Bone marrow (tissue), 2 donors: ENCODE measurements around the gene PALLD.
"Not testable (repeated sequence)": the region's sequence is repeated elsewhere in the genome, so short reads cannot be mapped to it uniquely, and the experiment has no call there.

Experiments used
- DNase-seq, 2 donors: peaks; one replicate each; lab custom pipeline; 2025; lab: John Stamatoyannopoulos, UW

The PALLD gene

GRCh38 chr4:168908093-168908492 is 411.2 kb downstream of the PALLD start:
- DNase-seq, result no peak

GRCh38 chr4:168908851-168909273 is 412.0 kb downstream of the PALLD start:
- no peak for DNase-seq

GRCh38 chr4:168914095-168914494 is 417.2 kb downstream of the PALLD start:
- no peak for DNase-seq

DNA sequence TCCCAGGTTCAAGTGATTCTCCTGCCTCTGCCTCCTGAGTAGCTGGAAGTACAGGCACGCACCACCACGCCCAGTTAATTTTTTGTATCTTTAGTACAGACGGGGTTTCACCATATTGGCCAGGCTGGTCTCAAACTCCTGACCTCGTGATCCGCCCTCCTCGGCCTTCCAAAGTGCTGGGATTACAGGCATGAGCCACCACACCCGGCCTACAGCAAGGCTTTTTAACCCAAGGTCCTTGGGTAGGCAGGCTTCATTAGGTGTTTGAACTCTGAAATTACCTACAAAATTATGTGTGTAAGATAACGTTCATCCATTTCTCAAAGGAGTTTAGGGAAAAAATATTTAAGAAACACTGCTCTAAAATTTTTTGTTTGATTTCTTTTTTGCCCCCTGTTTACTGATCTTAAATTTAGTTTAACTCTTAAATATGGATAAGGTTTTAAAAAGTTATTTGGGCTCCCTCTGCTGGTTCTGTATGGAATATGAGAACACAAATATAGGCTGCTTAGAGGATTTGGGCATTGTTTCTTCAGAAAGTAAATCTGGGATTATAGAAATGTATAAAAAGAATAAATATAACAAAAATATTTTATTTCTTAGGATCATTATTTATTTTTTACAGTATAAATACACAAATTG is 420.4 kb downstream of the PALLD start:
- peak in 1 of 2 donors; percentile 25 for DNase-seq

DNA sequence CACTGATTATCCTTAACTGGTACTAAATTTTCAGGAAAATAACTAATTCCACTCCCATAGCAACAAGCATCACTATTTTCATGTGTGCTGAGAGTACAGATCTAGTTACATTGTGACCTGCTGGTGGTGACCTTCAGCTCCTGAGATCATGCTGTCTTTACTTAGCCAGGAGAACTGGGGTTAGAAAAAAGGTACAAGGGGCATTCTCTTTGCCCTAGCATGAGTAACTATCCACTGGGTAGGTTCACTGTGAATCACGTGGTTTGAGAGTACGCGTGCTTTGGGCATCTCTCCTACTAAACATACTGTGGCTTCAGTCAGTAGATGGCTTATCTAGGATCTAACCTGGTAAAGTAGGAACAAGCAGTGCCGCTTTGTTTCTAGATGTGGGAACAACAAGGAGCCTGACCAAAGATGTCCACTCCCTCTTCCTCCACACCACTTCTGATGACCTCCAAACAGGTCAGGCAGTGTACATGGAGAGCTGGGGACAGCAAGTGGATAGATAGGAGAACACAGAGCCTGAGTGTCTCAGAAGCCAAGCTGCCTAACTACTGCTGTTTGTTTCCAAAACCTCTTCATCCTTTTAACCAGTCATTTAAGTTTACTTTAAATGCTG is 423.0 kb downstream of the PALLD start:
- DNase-seq, result no peak

DNA sequence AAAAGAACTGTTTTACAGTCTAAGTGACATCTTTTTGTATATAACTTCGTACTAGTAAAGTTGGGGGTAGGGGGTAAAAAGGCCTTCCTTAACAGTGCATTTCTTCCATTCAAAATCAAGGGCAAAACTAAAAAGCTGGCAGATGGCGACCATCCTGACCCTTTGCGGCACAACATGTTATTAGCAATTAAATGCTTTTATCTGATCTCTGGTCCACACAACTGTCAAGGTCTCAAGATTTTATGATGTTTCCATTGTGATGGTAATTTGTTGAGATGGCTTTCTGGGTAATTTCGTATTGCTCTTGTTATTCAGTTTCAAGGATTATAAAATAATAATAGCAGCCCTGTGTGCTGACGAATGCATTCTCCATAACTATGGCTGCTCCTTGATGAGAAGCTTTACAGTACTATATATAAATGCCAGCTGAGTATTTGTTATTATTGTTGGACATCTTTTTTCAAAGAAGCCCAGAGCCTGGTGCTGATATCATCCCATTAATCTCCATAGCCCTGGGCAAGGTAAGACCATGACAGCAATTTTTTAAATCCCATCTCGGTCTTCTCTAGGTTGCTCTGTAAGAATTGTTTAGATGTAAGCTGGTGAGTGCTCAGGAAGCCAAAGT is 423.7 kb downstream of the PALLD start:
- no peak for DNase-seq

DNA sequence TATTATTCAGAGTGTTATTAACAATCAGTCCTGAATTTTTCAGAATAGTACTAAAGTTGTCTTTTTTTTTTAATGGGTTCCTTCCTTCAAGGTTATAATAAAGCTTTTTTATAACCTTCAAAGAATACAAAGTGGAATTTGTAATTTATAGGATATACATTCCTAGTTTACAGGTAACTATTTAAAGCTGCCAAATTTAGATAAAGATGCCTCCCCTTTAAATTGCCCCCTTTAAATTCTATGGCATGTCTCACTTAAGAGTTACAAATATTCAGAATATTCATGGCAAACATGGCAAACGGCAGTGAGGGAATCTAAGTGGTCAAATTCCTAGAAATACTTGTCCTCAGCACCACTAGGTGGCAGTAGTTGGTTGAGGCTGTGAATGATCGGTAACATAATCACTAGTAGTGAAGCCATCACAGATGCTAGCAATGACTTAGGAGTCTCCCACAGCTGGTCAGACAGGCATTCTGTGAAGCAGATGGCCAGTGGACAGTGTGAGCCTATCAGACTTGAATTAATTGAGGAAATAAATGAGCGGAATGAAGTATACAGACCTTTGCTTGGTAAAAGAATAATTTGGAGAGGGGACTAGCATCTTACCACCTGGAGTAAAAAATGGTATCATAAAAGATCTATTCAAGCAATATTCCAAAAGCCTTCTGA is 426.8 kb downstream of the PALLD start:
- DNase-seq, result peak in 1 of 2 donors; percentile 44

GRCh38 chr4:168924667-168925066 is 427.8 kb downstream of the PALLD start:
- DNase-seq, result no peak

DNA sequence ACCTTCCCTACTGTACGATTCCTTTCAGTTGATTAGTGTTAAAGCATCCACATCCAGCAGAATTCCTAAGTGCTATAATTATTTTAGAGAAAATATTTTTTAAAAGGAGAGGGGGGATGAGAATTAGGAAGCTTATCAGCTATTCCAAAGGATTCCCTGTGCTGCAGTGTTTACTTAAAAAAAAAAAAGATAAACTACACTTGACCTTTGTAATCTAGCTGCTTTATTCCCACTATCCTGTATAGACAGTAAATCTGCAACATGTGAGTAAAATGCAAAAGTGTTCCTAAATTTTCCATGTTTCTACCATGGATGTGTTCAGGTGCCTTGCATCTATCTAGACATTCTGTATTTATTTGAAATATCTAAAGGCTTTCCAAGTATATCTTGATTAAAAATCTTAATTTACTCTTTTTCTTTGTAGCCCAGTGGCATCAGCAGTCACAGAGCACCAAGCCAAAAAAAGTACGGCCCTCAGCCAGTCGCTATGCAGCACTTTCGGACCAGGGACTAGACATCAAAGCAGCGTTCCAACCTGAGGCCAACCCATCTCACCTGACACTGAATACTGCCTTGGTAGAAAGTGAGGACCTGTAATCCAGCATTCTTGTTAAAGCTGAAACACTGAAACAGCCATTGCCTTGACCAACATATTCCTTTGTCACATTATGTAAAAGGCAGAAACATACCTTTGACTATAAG is 429.1 kb downstream of the PALLD start:
- no peak for DNase-seq

GRCh38 chr4:168928346-168928745 is 431.5 kb downstream of the PALLD start:
- DNase-seq, result no peak

DNA sequence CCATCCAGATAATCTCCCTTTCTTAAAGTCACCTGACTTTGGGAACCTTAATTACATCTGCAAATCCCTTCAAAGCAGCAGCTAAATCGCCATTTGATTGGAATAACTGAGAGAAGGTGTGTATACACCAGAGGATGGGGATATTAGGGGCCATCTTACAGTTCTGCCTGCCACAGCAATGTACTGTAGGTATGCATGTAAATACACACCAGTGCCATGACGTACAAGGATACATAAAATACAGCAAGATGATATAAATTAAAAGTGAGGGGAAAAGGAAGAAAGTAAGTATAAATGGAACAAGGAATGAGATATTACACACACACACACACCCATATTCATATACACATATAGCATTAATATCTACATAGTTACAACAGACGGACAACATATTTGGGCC is 432.0 kb downstream of the PALLD start:
- no peak for DNase-seq

DNA sequence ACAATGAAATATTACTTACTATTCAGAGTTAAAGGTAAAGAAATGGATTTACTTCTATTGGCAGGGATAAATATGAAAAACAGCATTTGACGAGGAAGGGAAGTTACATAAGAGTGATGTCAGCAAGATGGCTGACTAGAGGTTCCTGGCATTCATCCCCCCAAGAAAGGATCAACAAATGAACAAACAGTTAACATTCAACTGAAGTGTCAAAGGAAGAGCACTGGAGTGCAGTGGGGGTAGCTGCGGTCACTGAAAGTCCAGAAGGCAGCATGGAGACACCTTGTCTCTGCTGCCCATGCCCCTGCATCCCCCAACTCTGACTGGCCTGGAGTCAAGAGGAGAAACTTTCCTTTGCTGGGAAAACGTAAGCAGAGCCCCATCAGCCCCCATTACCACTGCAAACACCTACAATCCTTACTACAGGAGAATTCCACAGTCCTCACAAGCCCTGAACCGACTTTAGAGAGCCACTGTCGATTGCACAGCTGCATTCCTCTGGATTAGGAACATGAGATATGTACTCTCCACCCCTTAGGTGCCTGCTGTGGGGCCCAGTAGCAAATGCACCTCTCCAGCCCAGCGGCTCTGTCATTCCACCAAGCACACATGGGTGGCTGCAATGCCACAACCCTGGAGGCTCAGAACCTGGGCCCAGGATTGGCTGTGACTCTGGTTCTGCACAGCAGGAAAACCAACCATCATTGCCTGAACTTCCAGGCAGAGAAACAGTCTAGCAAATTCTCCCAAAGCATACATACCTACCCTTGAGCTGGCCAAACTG is 433.8 kb downstream of the PALLD start:
- no peak for DNase-seq

- DNase-seq, result no peak
These were observed 434.4 kb downstream of the PALLD start for GRCh38 chr4:168931215-168931650.

- no peak for DNase-seq
These were observed 435.3 kb downstream of the PALLD start for GRCh38 chr4:168932138-168932537.

- no peak for DNase-seq
These were observed 436.6 kb downstream of the PALLD start for GRCh38 chr4:168933423-168933822.

DNA sequence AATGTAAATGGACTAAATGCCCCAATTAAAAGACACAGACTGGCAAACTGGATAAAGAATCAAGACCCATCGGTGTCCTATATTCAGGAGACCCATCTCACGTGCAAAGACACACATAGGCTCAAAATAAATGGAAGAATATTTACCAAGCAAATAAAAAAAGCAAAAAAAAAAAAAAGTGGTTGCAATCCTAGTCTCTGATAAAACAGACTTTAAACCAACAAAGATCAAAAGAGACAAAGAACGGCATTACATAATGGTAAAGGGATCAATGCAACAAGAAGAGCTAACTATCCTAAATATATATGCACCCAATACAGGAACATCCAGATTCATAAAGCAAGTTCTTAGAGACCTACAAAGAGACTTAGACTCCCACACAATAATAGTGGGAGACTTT is 440.6 kb downstream of the PALLD start:
- DNase-seq, result not testable (repeated sequence)

GRCh38 chr4:168942985-168943384 is 446.1 kb downstream of the PALLD start:
- no peak for DNase-seq

DNA sequence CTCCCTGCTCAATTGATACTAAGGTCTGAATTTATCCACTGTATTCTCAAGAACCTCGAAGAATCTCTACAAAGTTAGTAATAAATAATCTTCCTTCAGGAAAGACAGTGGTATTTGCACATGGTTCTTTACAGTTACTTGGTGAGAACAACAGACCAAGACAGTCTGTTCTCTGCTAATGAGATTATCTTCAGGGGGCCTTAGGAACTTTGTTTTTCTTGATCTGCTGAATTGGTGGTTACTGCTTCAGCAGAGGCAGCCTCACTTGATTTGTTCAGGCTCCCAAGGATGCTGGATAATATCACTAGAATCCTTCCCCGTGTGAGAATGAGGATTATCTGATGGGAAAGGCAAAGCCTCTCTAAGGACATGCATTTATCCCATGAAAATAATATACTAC is 448.4 kb downstream of the PALLD start:
- no peak for DNase-seq

- DNase-seq, result not testable (repeated sequence)
These were observed 456.0 kb downstream of the PALLD start for GRCh38 chr4:168952821-168953246.

GRCh38 chr4:168955674-168956073 is 458.8 kb downstream of the PALLD start:
- DNase-seq, result no peak

- no peak for DNase-seq
These were observed 463.9 kb downstream of the PALLD start for GRCh38 chr4:168960716-168961115.
